Common myeloid progenitor, CD34-positive (primary cell): Measurements from ENCODE around the gene TRPM3.
"Not testable (repeated sequence)": the region's sequence is repeated elsewhere in the genome, so short reads cannot be mapped to it uniquely, and the experiment has no call there.

Experiments used
- CTCF ChIA-PET: fragments of 350-600 bp; sonication (Branson Sonifier 250); formaldehyde crosslinking; loops from one replicate; lab custom pipeline; 2021; ENCODE audit warnings: antibody characterized with exemption; lab: Charles Lee
- POLR2A ChIA-PET: fragments of 350-600 bp; sonication (Branson Sonifier 250); formaldehyde crosslinking; loops from one replicate; lab custom pipeline; 2021; ENCODE audit warnings: antibody characterized with exemption; lab: Charles Lee
- DNase-seq, 3 donors: peaks; one replicate each; pipeline versions ENCODE4 v3.0.0 to v3.0.0-alpha.2; 2013
- H3K27ac ChIP-seq, 2 experiments: 1 replicate in 1 of 2; 2 replicates in 1 of 2; pipeline ENCODE4 v1.7.0; 2013; ENCODE audit warnings: inconsistent platforms in 2 of 2, low read length in 2 of 2, mild to moderate bottlenecking in 2 of 2, low read depth in 1 of 2, moderate library complexity in 1 of 2; ENCODE audit not compliant: severe bottlenecking in 2 of 2, insufficient read depth in 1 of 2, poor library complexity in 1 of 2
- H3K27me3 ChIP-seq, 5 experiments: replicated peaks in 2 of 5; 1 replicate in 3 of 5; 2 replicates in 2 of 5; pipeline versions ENCODE4 v1.6.1 to v1.7.0; 2013; ENCODE audit warnings: low read length in 4 of 5, mild to moderate bottlenecking in 2 of 5, moderate library complexity in 2 of 5, inconsistent platforms in 1 of 5; ENCODE audit not compliant: insufficient read depth in 5 of 5, control insufficient read depth in 4 of 5
- H3K36me3 ChIP-seq, 4 experiments: 1 replicate in 2 of 4; 2 replicates in 2 of 4; pipeline versions ENCODE4 v1.6.1 to v1.7.0; 2013; ENCODE audit warnings: low read length in 3 of 4, control low read depth in 1 of 4, mild to moderate bottlenecking in 1 of 4; ENCODE audit not compliant: control insufficient read depth in 4 of 4, insufficient read depth in 4 of 4
- H3K4me1 ChIP-seq, 4 experiments: 1 replicate in 3 of 4; 2 replicates in 1 of 4; pipeline versions ENCODE4 v1.6.1 to v1.7.1; 2013; ENCODE audit warnings: low read length in 3 of 4, mild to moderate bottlenecking in 3 of 4, control low read depth in 1 of 4, inconsistent platforms in 1 of 4, moderate library complexity in 1 of 4; ENCODE audit not compliant: control insufficient read depth in 4 of 4, insufficient read depth in 4 of 4; ENCODE audit errors: control extremely low read depth in 1 of 4
- H3K4me3 ChIP-seq, 7 experiments: 1 replicate in 4 of 7; 2 replicates in 3 of 7; pipeline versions ENCODE4 v1.5.1 to v1.7.0; 2013; ENCODE audit warnings: mild to moderate bottlenecking in 7 of 7, low read length in 6 of 7, moderate library complexity in 6 of 7, inconsistent platforms in 2 of 7, low read depth in 2 of 7, control low read depth in 1 of 7; ENCODE audit not compliant: insufficient read depth in 4 of 7, control insufficient read depth in 1 of 7; ENCODE audit errors: extremely low read depth in 1 of 7
- H3K9me3 ChIP-seq, 5 experiments: 1 replicate in 4 of 5; 2 replicates in 1 of 5; pipeline versions ENCODE4 v1.6.1 to v1.7.1; 2013; ENCODE audit warnings: low read length in 4 of 5, mild to moderate bottlenecking in 2 of 5, inconsistent platforms in 1 of 5, low read depth in 1 of 5, moderate library complexity in 1 of 5; ENCODE audit not compliant: control insufficient read depth in 4 of 5, insufficient read depth in 2 of 5; ENCODE audit errors: control extremely low read depth in 1 of 5
- WGBS: methylation state at CpG from one replicate; pipeline ENCODE4 v1.1.5; 2013; ENCODE audit not compliant: insufficient coverage; 5-methylcytosine and 5-hydroxymethylcytosine counted together

The TRPM3 gene

DNA sequence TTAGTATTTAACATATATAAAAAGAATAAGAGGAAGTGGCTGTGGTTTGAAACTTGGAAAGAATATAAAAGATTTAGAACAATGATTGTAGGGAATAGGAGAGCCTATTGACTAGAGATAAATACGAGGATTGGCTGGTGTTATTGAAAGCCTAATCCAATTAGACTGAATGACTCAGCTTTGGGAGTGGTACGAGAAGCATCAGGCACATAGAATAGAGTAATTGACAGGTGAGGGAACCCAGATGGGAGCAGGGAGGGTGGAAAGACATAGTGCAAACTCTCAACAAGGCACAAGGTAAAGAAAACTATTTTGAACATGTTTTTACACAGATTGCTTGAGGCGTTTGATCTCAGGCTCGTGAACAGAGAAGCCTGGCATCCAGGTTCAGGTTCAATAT, 368.1 kb downstream of the TRPM3 start:
- Histone ChIP-seq H3K27ac (no peak overlapping the region), H3K27me3 (no peaks in the 10 kb centered on the region), H3K36me3 (no peaks in the 10 kb centered on the region), H3K9me3 (no peaks in the 10 kb centered on the region), H3K4me3 (no peak overlapping the region), H3K4me1 (no peaks in the 10 kb centered on the region)
- no peak for DNase-seq
- POLR2A ChIA-PET, result no interaction called here
- WGBS, result 52% methylated on average over 4 of the region's 4 CpGs
- CTCF ChIA-PET, result interaction anchor here (1.1 kb wide), 1 partner anchor 8 kb away, joined by 3 read pairs; no protein-coding TSS in a partner anchor

DNA sequence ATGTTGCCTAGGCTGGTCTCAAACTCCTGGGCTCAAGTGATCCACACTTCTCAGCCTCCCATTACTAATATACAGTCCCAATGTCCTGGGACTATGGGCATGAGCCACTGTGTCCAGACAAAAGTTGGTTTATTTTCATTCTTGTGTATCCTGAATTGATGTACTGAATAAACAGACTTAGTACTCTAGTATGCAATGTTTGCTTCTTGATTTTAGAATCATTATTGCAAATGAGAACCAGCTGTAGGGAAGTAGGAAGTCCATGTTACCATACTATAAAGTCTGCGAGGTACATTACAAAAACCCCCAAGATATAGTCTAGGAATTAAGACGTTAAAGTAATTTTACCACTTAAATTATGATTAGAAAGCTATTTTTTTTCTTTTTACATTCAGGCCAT, 372.4 kb downstream of the TRPM3 start:
- H3K36me3 ChIP-seq, result no peaks in the 10 kb centered on the region
- no peaks in the 10 kb centered on the region for H3K4me1 ChIP-seq
- no peak overlapping the region for H3K4me3 ChIP-seq
- CTCF ChIA-PET, result interaction anchor here (0.6 kb wide), 1 partner anchor 84 kb away, joined by 3 read pairs; no protein-coding TSS in a partner anchor
- H3K27ac ChIP-seq, result no peak overlapping the region
- no CpG with 5 or more reads among the region's 2 CpGs for WGBS
- POLR2A ChIA-PET, result no interaction called here
- no peak for DNase-seq
- no peaks in the 10 kb centered on the region for H3K27me3 ChIP-seq
- H3K9me3 ChIP-seq, result peaks cover 0 to 1% (median 0%) of the 10 kb centered on the region in 5 experiments

- H3K27me3 ChIP-seq, result no peaks in the 10 kb centered on the region
- ChIA-PET CTCF (no interaction called here), POLR2A (no interaction called here)
- H3K4me3 ChIP-seq, result no peak overlapping the region
- no peak overlapping the region for H3K27ac ChIP-seq
- H3K4me1 ChIP-seq, result no peaks in the 10 kb centered on the region
- 100% methylated on average over 2 of the region's 2 CpGs for WGBS
- no peaks in the 10 kb centered on the region for H3K36me3 ChIP-seq
- peaks cover 0 to 1% (median 0%) of the 10 kb centered on the region in 5 experiments for H3K9me3 ChIP-seq
- no peak for DNase-seq
Measured at GRCh38 chr9:70747261-70747718, 374.1 kb downstream of the TRPM3 start.

DNA sequence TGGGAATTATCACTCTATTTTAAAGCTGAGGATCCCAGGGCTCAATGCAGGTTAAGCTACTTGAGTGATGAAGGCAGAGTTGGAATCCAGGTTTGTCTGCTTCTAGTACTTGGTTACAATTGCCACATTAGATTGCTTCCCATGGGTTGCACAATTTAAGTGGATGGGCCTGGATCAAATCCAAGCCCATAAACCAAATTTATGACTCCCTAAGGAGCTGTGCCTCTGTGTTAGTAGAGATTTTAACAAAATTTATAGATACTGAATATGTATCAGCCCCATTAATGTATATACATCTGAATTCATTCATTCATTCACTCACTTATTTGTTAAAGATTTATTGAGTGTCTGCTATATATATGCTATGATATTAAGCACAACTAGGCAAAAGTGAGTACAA, 374.7 kb downstream of the TRPM3 start:
- Histone ChIP-seq H3K4me3 (no peak overlapping the region), H3K36me3 (no peaks in the 10 kb centered on the region), H3K27me3 (no peaks in the 10 kb centered on the region), H3K9me3 (peaks cover 0 to 1% (median 0%) of the 10 kb centered on the region in 5 experiments), H3K27ac (no peak overlapping the region), H3K4me1 (no peaks in the 10 kb centered on the region)
- CTCF ChIA-PET, result no interaction called here
- POLR2A ChIA-PET, result no interaction called here
- DNase-seq, result no peak

DNA sequence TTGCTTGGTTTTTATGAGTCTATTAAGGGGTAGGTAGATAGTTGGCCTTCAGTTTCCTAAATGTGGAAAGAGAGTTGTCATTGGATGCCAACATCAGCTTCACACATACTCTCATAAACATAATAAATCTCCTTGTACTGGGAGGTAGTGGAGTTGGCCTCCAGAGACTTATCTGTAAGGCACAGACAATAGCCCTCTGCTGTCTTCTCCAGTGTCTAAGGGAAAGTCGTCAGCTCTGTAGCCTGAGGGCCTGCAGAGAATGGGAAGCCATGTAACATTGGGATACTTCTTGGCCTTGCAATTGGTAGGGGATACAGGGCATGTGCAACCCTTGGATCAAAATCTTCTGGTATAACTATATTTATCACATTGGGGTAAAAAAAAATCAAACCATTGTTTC, 375.1 kb downstream of the TRPM3 start:
- Histone ChIP-seq H3K27me3 (no peaks in the 10 kb centered on the region), H3K27ac (no peak overlapping the region), H3K9me3 (peaks cover 0 to 1% (median 0%) of the 10 kb centered on the region in 5 experiments), H3K4me3 (no peak overlapping the region), H3K4me1 (no peaks in the 10 kb centered on the region), H3K36me3 (no peaks in the 10 kb centered on the region)
- POLR2A ChIA-PET, result no interaction called here
- CTCF ChIA-PET, result no interaction called here
- DNase-seq, result no peak
- WGBS, result 0% methylated on average over 1 of the region's 1 CpG

DNA sequence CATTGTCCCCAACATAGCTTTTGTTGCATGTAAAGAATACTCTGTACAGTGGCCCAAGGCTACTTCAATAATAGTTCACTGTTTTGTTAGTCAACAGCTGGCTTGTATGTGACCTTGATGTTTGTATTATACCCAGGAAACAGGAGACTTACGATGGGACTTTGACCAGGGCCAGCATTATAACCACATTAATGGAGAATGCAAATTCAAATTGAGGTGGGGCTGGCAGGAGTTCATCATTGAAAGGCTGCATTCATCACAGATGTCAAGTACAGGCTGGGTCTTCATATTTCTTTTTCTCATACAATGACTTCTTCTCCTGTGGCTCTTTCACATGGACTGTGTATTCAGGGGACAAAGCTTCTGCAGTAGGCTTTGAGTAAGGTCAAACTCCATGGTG, 396.6 kb downstream of the TRPM3 start:
- WGBS, result no CpG with 5 or more reads among the region's 1 CpG
- H3K27me3 ChIP-seq, POLR2A ChIA-PET, H3K27ac ChIP-seq, H3K4me3 ChIP-seq, H3K36me3 ChIP-seq, H3K9me3 ChIP-seq, DNase-seq, H3K4me1 ChIP-seq, CTCF ChIA-PET: not testable (repeated sequence)

DNA sequence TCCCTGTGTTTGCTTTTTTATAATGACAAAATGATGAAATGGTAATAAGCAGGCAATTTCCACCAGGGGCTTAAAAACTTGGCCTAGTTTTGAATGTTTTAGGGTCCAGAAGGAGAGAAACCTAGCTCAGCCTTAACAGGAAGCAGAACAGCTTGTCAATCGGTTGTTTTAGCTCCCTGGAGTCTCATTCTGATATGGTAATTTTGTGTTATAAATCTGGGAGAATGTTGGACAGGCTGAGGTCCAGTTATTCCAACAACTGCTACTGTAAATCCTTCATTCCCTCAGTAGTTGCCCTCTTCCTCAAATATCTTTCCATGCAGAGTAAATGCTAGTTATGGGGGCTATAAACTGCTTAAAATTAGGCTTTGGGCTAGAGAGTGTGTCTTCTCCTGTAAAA, 397.4 kb downstream of the TRPM3 start:
- CTCF ChIA-PET, H3K9me3 ChIP-seq, H3K27me3 ChIP-seq, H3K36me3 ChIP-seq, DNase-seq, H3K4me1 ChIP-seq, POLR2A ChIA-PET, H3K4me3 ChIP-seq, H3K27ac ChIP-seq: not testable (repeated sequence)
- WGBS, result no CpG with 5 or more reads among the region's 1 CpG
